Aorta (tissue), 5 donors: ENCODE measurements around the gene NINJ2. TPM values are rescaled to one million over a fixed set of nuclear protein-coding genes. Genes with fewer than 3 reads are reported as not detected.
"Not testable (repeated sequence)": the region's sequence is repeated elsewhere in the genome, so short reads cannot be mapped to it uniquely, and the experiment has no call there.

Source experiments
- ATAC-seq: fragments of 200-7000 bp; cut with Tn5 transposase; one replicate; pipeline ENCODE4 v1.9.1; 2022; ENCODE audit warnings: moderate library complexity; ENCODE audit not compliant: low FRiP score
- DNase-seq, 2 donors: peaks; one replicate each; pipeline ENCODE4 v3.0.0-alpha.2; 2020
- H3K27ac ChIP-seq, 2 donors: one replicate each; pipeline ENCODE4 v1.5.1; 2013; ENCODE audit warnings: low read length in 2 of 2, mild to moderate bottlenecking in 2 of 2, moderate library complexity in 2 of 2, control low read depth in 1 of 2, inconsistent platforms in 1 of 2, low read depth in 1 of 2
- H3K27me3 ChIP-seq, 2 donors: one replicate each; pipeline ENCODE4 v1.6.1; 2013; ENCODE audit warnings: control low read depth in 1 of 2, low read length in 1 of 2, mild to moderate bottlenecking in 1 of 2, moderate library complexity in 1 of 2; ENCODE audit not compliant: insufficient read depth in 2 of 2, control insufficient read depth in 1 of 2
- H3K36me3 ChIP-seq, 2 donors: one replicate each; pipeline ENCODE4 v1.6.1; 2013; ENCODE audit warnings: control low read depth in 1 of 2, low read length in 1 of 2, mild to moderate bottlenecking in 1 of 2; ENCODE audit not compliant: insufficient read depth in 2 of 2, control insufficient read depth in 1 of 2
- H3K4me1 ChIP-seq, 2 donors: one replicate each; pipeline ENCODE4 v1.6.1; 2013; ENCODE audit warnings: low read length in 2 of 2, control low read depth in 1 of 2, mild to moderate bottlenecking in 1 of 2, moderate library complexity in 1 of 2; ENCODE audit not compliant: insufficient read depth in 2 of 2, control insufficient read depth in 1 of 2
- H3K4me3 ChIP-seq, 2 donors: one replicate each; pipeline ENCODE4 v1.5.1; 2013; ENCODE audit warnings: low read length in 2 of 2, control low read depth in 1 of 2, mild to moderate bottlenecking in 1 of 2
- H3K9me3 ChIP-seq: one replicate; pipeline ENCODE4 v1.6.1; 2013; ENCODE audit warnings: mild to moderate bottlenecking, low read length; ENCODE audit not compliant: control insufficient read depth
- WGBS, 2 donors: extraction: QIAGEN DNeasy Blood & Tissue Kit; methylation state at CpG; one replicate each; pipeline ENCODE4 v1.1.7; 2013; 5-methylcytosine and 5-hydroxymethylcytosine counted together
- intact Hi-C, 2 donors: fragments of 100-400 bp; cut with DNase I; formaldehyde crosslinking; loops; one replicate each; pipeline versions ENCODE4 v1.14.2 to v1.15.0; 2022
- polyA plus RNA-seq, 2 donors: library from polyadenylated mRNA; stranded (reverse); fragments of 200-250 nt; gene quantifications; one replicate each; pipeline ENCODE4 v1.2.3, GENCODE V29; 2013
- total RNA-seq, 2 donors: library from RNA; stranded (reverse); fragmentation: NEBNext Ultra II Directional; extraction: Animal tissue kit (Norgen Biotek cat#: 25700); gene quantifications; one replicate each; pipeline ENCODE4 v1.2.1, GENCODE V29; 2021
- donor health status: healthy with polysubstance abuse.
- donor health status: Bipolar disorder and iron deficiency.
- donor health status: DM: no; HTN: no; CAD: no.
- donor health status: DM: no; HTN: no; CAD: no.
- donor health status: DM: yes; HTN: yes; CAD: no.

The NINJ2 gene
- total and polyA plus RNA-seq, 4 donors, result 0.95 to 11.2 (median 4.9) TPM

DNA sequence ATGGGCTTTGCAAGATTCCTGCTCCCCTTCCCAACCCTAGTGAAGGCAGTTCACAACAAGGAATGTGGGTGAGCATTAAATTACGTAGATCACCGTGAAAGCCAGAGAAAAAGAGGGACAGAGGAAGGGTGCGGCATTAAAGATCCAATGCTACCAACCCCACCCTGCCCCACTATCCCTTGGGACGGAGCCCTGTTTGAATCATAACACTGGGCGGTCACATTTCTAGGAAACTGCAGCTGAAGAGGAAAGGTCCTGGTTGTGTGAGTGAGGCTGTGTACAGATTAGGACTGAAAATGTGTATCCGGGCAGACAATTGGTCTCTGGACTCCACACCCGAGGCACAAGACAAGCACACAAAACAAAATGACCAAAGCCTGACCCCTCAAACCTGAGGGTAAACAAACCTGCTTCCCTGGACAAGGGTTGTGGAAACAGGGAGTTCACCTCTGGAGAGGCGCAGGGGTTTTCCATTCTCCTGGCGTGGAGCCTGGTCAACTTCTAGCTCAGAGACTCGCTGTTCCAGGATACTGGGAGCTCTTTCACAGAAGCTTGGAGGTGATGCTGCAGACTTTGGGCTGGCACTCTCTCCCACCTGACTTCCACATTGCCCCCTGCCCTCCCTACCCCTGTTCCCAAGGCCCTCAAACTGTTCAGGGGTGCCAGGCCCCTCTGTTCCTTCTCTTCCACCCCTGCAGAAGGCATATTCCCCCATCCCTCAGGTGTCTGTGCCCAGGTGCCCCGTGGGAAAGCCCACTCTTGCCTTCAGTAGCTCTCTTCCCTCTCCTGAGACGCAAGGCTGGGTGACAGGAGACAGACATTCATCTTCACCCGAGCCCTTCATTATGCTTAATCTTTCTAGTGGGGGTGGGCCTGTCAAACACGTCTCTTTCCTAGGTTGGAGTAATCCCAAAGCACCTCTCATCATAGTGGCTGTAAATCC is 16.5 kb downstream of the NINJ2 start:
- H3K27ac ChIP-seq, result peak overlapping the region in 1 of 2 donors; percentile 81
- H3K36me3 ChIP-seq, result no peaks in the 10 kb centered on the region
- no peaks in the 10 kb centered on the region for H3K27me3 ChIP-seq
- no peaks in the 10 kb centered on the region for H3K9me3 ChIP-seq
- peak; percentile 63 for ATAC-seq
- peak; percentile 81 to 87 for DNase-seq
- 57 to 64% methylated on average over 14 of the region's 14 CpGs for WGBS, 2 donors
- H3K4me3 ChIP-seq, result no peak overlapping the region
- H3K4me1 ChIP-seq, result peaks cover 0 to 4% of the 10 kb centered on the region in 2 donors
- intact Hi-C loops, result loop anchor here (5.0 kb wide), 2 partner anchors 69 to 106 kb away; partner anchors contain the start of gene WNK1 (in 1 of the 2)

DNA sequence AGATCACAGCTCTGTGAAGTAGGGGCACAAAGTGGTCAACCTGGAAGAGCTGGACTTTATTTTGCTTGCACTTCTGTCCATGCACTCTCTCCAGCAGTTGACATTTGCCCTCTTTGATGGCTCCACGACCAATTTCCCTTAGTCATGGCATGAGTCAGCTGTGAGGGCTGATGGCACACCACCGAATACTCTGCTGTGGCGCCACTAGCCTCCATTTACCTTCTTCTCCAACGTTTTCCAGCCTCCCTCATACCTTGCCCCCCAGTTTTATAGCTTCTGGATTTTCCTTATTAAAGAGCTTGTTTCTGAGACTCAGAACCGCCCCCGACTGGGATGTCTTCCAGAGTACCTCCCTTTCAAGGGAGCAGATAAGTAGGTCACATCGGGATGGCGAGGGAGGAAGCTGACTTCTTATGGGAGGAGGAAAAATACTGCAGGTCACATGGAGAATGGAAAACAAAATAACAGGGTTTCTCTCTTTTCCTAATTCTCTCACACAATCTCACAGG is 17.6 kb downstream of the NINJ2 start:
- peak in 1 of 2 donors; percentile 70 for DNase-seq
- Histone ChIP-seq H3K4me1 (peaks cover 0 to 4% of the 10 kb centered on the region in 2 donors), H3K27ac (peak overlapping the region; percentile 6 to 81), H3K27me3 (no peaks in the 10 kb centered on the region), H3K4me3 (no peak overlapping the region), H3K36me3 (no peaks in the 10 kb centered on the region), H3K9me3 (no peaks in the 10 kb centered on the region)
- WGBS, 2 donors, result 18 to 20% methylated on average over 8 of the region's 8 CpGs
- ATAC-seq, result peak; percentile 57
- intact Hi-C loops, result loop anchor here (5.0 kb wide), 2 partner anchors 68 to 107 kb away; partner anchors contain the start of gene WNK1 (in 1 of the 2)

- Histone ChIP-seq H3K27ac (peak overlapping the region; percentile 2 to 59), H3K4me1 (peaks cover 0 to 4% of the 10 kb centered on the region in 2 donors)
Observed at GRCh38 chr12:644818-645552, 18.3 kb downstream of the NINJ2 start.

DNA sequence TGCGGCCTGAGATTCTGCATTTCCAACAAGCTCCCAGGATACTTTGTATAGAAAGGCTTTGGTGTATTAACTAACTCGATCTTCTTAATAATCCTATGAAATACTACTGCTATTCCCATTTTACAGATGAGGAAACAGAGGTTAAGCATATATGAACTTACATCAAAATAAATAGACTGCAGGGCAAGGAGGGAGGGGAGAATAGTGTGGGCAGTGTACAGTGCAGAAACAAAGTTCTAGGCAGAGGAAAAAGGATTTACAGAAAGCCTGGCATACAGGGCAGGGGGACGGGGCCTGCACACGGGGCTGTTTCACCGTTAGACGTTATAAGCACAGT is 19.0 kb downstream of the NINJ2 start:
- intact Hi-C loops, result no loop called here
- ATAC-seq (no peak), DNase-seq (no peak)
- Histone ChIP-seq H3K36me3 (no peaks in the 10 kb centered on the region), H3K27me3 (no peaks in the 10 kb centered on the region), H3K27ac (no peak overlapping the region), H3K9me3 (no peaks in the 10 kb centered on the region), H3K4me1 (peaks cover 0 to 4% of the 10 kb centered on the region in 2 donors), H3K4me3 (no peak overlapping the region)
- WGBS, 2 donors, result 94 to 97% methylated on average over 6 of the region's 6 CpGs

More at GRCh38 chr12:644818-645552, 18.3 kb downstream of the NINJ2 start:
- no peak for DNase-seq
- intact Hi-C loops, result loop anchor here (5.0 kb wide), 2 partner anchors 68 to 107 kb away; partner anchors contain the start of gene WNK1 (in 1 of the 2)
- Histone ChIP-seq H3K27me3 (no peaks in the 10 kb centered on the region), H3K4me3 (no peak overlapping the region), H3K9me3 (no peaks in the 10 kb centered on the region), H3K36me3 (no peaks in the 10 kb centered on the region)
- 60 to 62% methylated on average over 6 of the region's 6 CpGs for WGBS, 2 donors
- no peak for ATAC-seq

GRCh38 chr12:643475-644302 is 19.6 kb downstream of the NINJ2 start:
- intact Hi-C loops, result no loop called here
- ATAC-seq (no peak), DNase-seq (no peak)
- Histone ChIP-seq H3K27me3 (no peaks in the 10 kb centered on the region), H3K36me3 (no peaks in the 10 kb centered on the region), H3K27ac (peak overlapping the region; percentile 44 to 57), H3K4me1 (peaks cover 0 to 4% of the 10 kb centered on the region in 2 donors), H3K4me3 (no peak overlapping the region), H3K9me3 (no peaks in the 10 kb centered on the region)
- 73 to 74% methylated on average over 33 of the region's 33 CpGs for WGBS, 2 donors

DNA sequence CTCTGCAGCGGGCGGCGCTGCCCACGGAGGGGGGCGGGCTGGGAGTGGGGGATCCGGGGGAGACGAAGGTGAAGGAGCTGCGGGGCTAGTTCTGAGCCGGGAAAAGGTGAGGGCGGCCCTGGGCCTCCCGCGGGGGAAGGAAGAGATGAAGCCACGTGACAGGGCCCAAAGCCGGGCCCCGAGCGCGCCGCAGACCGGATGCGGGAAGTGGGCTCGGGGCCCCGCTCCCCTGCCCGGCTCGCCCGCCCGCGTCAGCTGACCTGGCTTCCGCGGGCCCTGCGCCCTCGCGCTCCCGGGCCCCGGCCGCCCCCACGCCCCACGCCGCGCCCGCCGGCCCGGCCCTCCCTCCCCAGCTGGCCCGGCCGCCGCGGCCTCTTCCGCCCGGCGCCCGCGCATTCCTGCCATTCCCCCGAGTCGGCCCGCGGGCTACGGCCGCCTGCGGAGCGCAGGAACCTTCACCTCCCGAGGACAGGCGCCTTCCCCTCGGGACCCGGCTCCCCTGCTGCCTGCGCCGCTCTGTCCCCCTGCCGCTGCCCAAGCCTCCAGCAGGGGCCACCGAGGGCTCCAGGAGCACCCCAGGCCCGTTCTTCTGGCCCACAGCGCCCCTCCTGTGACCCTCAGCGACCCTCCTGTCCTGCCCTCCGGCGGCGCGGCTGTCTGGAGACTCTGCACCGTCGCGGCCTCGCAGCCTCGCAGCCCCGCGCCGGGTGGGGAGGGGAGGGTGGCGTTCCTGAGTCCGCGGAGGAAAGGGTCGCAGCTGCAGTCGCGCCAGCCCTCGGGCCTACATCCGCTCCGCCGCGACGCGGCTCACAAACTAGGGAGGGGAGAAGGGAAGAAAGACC is 20.4 kb downstream of the NINJ2 start:
- WGBS, 2 donors, result 3 to 8% methylated on average over 40 to 95 of the region's 95 CpGs
- Histone ChIP-seq H3K36me3 (no peaks in the 10 kb centered on the region), H3K27ac (peak overlapping the region; percentile 44 to 57), H3K4me3 (peak overlapping the region; percentile 5 to 48), H3K27me3 (no peaks in the 10 kb centered on the region), H3K9me3 (no peaks in the 10 kb centered on the region), H3K4me1 (peaks cover 0 to 4% of the 10 kb centered on the region in 2 donors)
- intact Hi-C loops, result no loop called here
- ATAC-seq, result peak; percentile 84
- DNase-seq, result peak; percentile 88 to 92

DNA sequence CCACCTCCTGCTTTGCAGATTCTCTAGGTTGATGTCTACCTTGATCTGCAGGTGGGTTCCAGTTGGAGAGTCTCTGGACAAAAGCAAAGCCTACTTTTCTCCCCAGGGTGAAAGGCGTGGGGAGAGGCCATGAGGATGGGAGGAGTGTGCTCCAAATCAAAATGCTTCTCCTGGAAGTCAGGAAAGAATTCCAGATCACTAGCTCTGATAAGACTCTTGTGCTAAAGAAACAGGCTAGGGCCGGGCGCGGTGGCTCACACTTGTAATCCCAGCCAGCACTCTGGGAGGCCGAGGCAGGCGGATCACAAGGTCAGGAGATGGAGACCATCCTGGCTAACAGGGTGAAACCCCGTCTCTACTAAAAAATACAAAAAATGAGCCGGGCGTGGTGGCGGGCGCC is 21.9 kb downstream of the NINJ2 start:
- H3K27me3 ChIP-seq, H3K4me1 ChIP-seq, H3K4me3 ChIP-seq, H3K9me3 ChIP-seq, DNase-seq, H3K27ac ChIP-seq, ATAC-seq, intact Hi-C loops, H3K36me3 ChIP-seq: not testable (repeated sequence)
- WGBS, 2 donors, result 96 to 98% methylated on average over 11 of the region's 11 CpGs
